GM12878 (cell line): ENCODE results near the gene CFDP1. TPM values are rescaled to one million over a fixed set of nuclear protein-coding genes. Genes with fewer than 3 reads are reported as not detected.
"Not testable (repeated sequence)": the region's sequence is repeated elsewhere in the genome, so short reads cannot be mapped to it uniquely, and the experiment has no call there.

Experiments
- ATAC-seq: fragments of 200-7000 bp; cut with Tn5 transposase; 3 replicates; pipeline ENCODE4 v1.9.1; 2020; ENCODE audit warnings: mild to moderate bottlenecking, moderate library complexity
- BruUV-seq: library from RNA; stranded (reverse); fragments of 400-500 nt; replicated peaks from 2 replicates; lab custom pipeline; 2021; lab: Mats Ljungman, UMichigan
- CTCF ChIA-PET: fragments of 300-600 bp; sonication (Branson Sonifier 250); formaldehyde crosslinking; extraction: SDS; loops from one replicate; lab custom pipeline; 2021; ENCODE audit warnings: inconsistent platforms; lab: Yijun Ruan, JAX
- POLR2A ChIA-PET: fragments of 350-600 bp; formaldehyde crosslinking; extraction: SDS; loops from one replicate; lab custom pipeline; 2021; ENCODE audit warnings: inconsistent platforms; lab: Charles Lee
- RAD21 ChIA-PET: fragments of 300-600 bp; sonication (Branson Sonifier 250); formaldehyde crosslinking; loops from one replicate; lab custom pipeline; 2023; ENCODE audit warnings: antibody characterized with exemption; ENCODE audit not compliant: unreplicated experiment; lab: Charles Lee
- SMC1A ChIA-PET: fragments of 300-600 bp; sonication (Branson Sonifier 250); formaldehyde crosslinking; loops from one replicate; lab custom pipeline; 2023; ENCODE audit not compliant: unreplicated experiment, uncharacterized antibody; lab: Charles Lee
- DNase-seq: peaks from one replicate; pipeline ENCODE4 v3.0.0-alpha.2; 2011; ENCODE audit warnings: low read depth, low spot score
- FAIRE-seq: peaks from 3 replicates; lab custom pipeline; 2011; peaks lifted over from hg19 to GRCh38; lab: Jason Lieb, UNC
- H2AFZ ChIP-seq: 2 replicates; pipeline ENCODE4 v1.6.0; 2011; ENCODE audit warnings: low read depth, low read length, control low read depth; ENCODE audit not compliant: control insufficient read depth
- H3K27ac ChIP-seq: 2 replicates; pipeline ENCODE4 v1.5.1; 2011; ENCODE audit warnings: control low read depth; ENCODE audit not compliant: control insufficient read depth, insufficient read depth
- H3K27me3 ChIP-seq, 2 experiments: replicated peaks in 1 of 2; 2 replicates each; pipeline versions ENCODE4 v1.6.0 to v1.6.1; 2011; ENCODE audit warnings: low read length in 1 of 2; ENCODE audit not compliant: control insufficient read depth in 2 of 2, insufficient read depth in 2 of 2
- H3K36me3 ChIP-seq, 2 experiments: 2 replicates each; pipeline ENCODE4 v1.5.1; 2011; ENCODE audit warnings: low read length in 1 of 2; ENCODE audit not compliant: control insufficient read depth in 2 of 2, insufficient read depth in 2 of 2
- H3K4me1 ChIP-seq: 2 replicates; pipeline ENCODE4 v1.6.1; 2011; ENCODE audit warnings: mild to moderate bottlenecking, low read length, moderate library complexity, mixed read lengths; ENCODE audit not compliant: control insufficient read depth, insufficient read depth
- H3K4me2 ChIP-seq: 2 replicates; pipeline ENCODE4 v1.6.0; 2011; ENCODE audit warnings: control low read depth; ENCODE audit not compliant: control insufficient read depth, insufficient read depth
- H3K4me3 ChIP-seq: fragments of 200-600 bp; sonication (generic); 2 replicates; pipeline ENCODE4 v1.5.1; 2016
- H3K79me2 ChIP-seq: 2 replicates; pipeline ENCODE4 v1.6.0; 2011; ENCODE audit warnings: low read length; ENCODE audit not compliant: control insufficient read depth, insufficient read depth
- H3K9ac ChIP-seq: 2 replicates; pipeline ENCODE4 v1.8.0; 2011; ENCODE audit warnings: low read length, control low read depth, mixed read lengths; ENCODE audit not compliant: control insufficient read depth, insufficient read depth
- H3K9me3 ChIP-seq: replicated peaks from 3 replicates; pipeline ENCODE4 v1.5.1; 2011; ENCODE audit warnings: mild to moderate bottlenecking, low read length; ENCODE audit not compliant: control insufficient read depth, insufficient read depth
- H4K20me1 ChIP-seq: 2 replicates; pipeline ENCODE4 v1.6.0; 2011; ENCODE audit not compliant: control insufficient read depth, insufficient read depth
- BACH1 ChIP-seq: fragments of 450-650 bp; IDR thresholded peaks from 2 replicates; pipeline ENCODE4 v1.6.1; 2017; ENCODE audit warnings: mild to moderate bottlenecking, borderline replicate concordance
- MYB ChIP-seq: fragments of 150-350 bp; IDR thresholded peaks from 2 replicates; pipeline ENCODE4 v1.6.1; 2014; ENCODE audit warnings: mild to moderate bottlenecking, low read depth, low read length, borderline replicate concordance
- NFXL1 ChIP-seq: fragments of 450-650 bp; IDR thresholded peaks from 2 replicates; pipeline ENCODE4 v1.6.1; 2017; ENCODE audit warnings: antibody characterized with exemption, mild to moderate bottlenecking, borderline replicate concordance
- NR2F1 ChIP-seq: fragments of 450-650 bp; conservative IDR thresholded peaks from 2 replicates; pipeline ENCODE4 v1.6.1; 2017; ENCODE audit warnings: mild to moderate bottlenecking
- POLR2A ChIP-seq: IDR thresholded peaks from 2 replicates; pipeline ENCODE4 v1.6.1; 2011; ENCODE audit warnings: low read depth, mild to moderate bottlenecking, low read length
- RCOR1 ChIP-seq: conservative IDR thresholded peaks from 2 replicates; pipeline ENCODE4 v1.6.1; 2012; ENCODE audit warnings: low read depth, low read length, improper control_type of control experiment
- SMARCA5 ChIP-seq: fragments of 450-650 bp; IDR thresholded peaks from 2 replicates; pipeline ENCODE4 v1.6.1; 2017; ENCODE audit warnings: mild to moderate bottlenecking
- SP1 ChIP-seq: IDR thresholded peaks from one replicate; pipeline ENCODE4 v1.6.1; 2011; ENCODE audit warnings: low read depth, low read length
- SREBF1 ChIP-seq: IDR thresholded peaks from 2 replicates; pipeline ENCODE4 v1.6.1; 2012; ENCODE audit warnings: mild to moderate bottlenecking, low read length
- STAT3 ChIP-seq: IDR thresholded peaks from 2 replicates; pipeline ENCODE4 v1.6.1; 2011; ENCODE audit warnings: low read depth, low read length, improper control_type of control experiment
- WRNIP1 ChIP-seq: IDR thresholded peaks from 2 replicates; pipeline ENCODE4 v1.6.1; 2011; ENCODE audit warnings: low read depth, low read length, improper control_type of control experiment, borderline replicate concordance
- ZNF274 ChIP-seq: IDR thresholded peaks from one replicate; pipeline ENCODE4 v1.8.0; 2011; ENCODE audit not compliant: insufficient read length, insufficient read depth
- WGBS: methylation state at CpG from one replicate; pipeline ENCODE4 v1.1.6; 2016; ENCODE audit warnings: low lambda C conversion rate; ENCODE audit not compliant: insufficient replicate concordance, insufficient coverage; ENCODE audit errors: missing lambda C conversion rate; 5-methylcytosine and 5-hydroxymethylcytosine counted together
- in situ Hi-C: fragments of 300-500 bp; cut with MboI; formaldehyde crosslinking; loops from 9 replicates; pipeline ENCODE4 v1.14.3; 2018; ENCODE audit warnings: mixed read lengths
- intact Hi-C: fragments of 100-400 bp; cut with micrococcal nuclease; formaldehyde crosslinking; loops from one replicate; pipeline ENCODE4 v1.14.2; 2022; ENCODE audit not compliant: unreplicated experiment
- polyA plus RNA-seq, 11 experiments: library from polyadenylated mRNA; depleted of rRNA in 4 of 11; unstranded in 6 of 11; stranded (reverse) in 5 of 11; fragments of >200 nt; fragmentation: Nextera tagmentation in 4 of 11; fragmentation: Illumina TruSeq in 1 of 11; extraction: Ambion mirVana in 4 of 11; extraction: Trizol in 1 of 11; gene quantifications; 1 replicate in 1 of 11; 2 replicates in 10 of 11; pipeline versions ENCODE4 v1.2.1 to v1.2.3, GENCODE V29; 2011 to 2016; ENCODE audit warnings: inconsistent platforms in 2 of 11, missing spikeins in 2 of 11, low read depth in 1 of 11
- total RNA-seq, 4 experiments: library from RNA; depleted of rRNA in 3 of 4; stranded (reverse); fragments of >200 nt in 3 of 4; fragmentation: Illumina TruSeq in 1 of 4; extraction: Trizol in 1 of 4; gene quantifications; 2 replicates each; pipeline versions ENCODE4 v1.2.1 to v1.2.3, GENCODE V29; 2013 to 2021
- TF ChIP-seq, protein P1 (sequence below): fragments of 450-650 bp; IDR thresholded peaks from 2 replicates; pipeline ENCODE4 v1.6.1; 2017; ENCODE audit warnings: mild to moderate bottlenecking, low read depth, inconsistent platforms; ENCODE audit not compliant: poor library complexity, severe bottlenecking

Gene CFDP1
- total and polyA plus RNA-seq, 10 of the 15 experiments (the other 5 are each of a cell fraction or from before 2014, with no cell fraction given) = 22.3 to 64.8 (median 36.7) TPM

DNA sequence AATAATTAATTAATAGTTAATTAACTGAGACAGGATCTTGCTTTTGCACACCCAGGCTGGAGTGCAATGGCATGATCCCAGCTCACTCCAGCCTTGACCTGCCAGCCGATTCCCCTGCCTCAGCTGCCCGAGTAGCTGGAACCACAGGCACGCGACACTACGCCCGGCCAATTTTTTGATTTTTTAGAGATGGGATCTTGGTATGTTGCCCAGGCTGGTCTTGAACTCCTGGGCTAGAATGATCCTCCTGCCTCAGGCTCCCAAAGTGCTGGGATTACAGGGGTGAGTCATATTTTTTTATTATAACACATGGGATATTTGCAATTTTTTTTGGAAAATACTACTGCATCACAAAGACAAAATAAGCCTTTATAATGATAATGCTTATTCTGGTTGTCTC lies 151.5 kb downstream of the CFDP1 start (continued):
- no peak for TF ChIP-seq MYB

DNA sequence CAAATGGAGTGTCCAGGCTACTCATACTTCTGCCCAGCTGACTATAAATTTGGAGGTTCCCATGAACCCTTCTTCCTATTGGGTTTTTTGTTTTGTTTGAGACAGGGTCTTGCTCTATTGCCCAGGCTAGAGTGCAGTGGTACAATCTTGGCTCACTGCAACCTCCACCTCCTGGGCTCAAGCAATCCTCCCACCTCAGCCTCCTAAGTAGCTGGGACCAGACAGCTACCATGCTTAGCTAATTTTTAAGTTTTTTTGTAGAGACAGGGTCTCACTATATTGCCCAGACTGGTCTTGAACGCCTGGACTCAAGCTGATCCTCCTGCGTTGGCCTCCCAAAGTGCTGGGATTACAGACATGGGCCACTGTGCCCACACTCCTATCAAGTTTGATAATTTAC lies 152.3 kb downstream of the CFDP1 start:
- SMC1A ChIA-PET = interaction anchor here (1.1 kb wide), 1 partner anchor 19 kb away, joined by 3 read pairs; no protein-coding TSS in a partner anchor

DNA sequence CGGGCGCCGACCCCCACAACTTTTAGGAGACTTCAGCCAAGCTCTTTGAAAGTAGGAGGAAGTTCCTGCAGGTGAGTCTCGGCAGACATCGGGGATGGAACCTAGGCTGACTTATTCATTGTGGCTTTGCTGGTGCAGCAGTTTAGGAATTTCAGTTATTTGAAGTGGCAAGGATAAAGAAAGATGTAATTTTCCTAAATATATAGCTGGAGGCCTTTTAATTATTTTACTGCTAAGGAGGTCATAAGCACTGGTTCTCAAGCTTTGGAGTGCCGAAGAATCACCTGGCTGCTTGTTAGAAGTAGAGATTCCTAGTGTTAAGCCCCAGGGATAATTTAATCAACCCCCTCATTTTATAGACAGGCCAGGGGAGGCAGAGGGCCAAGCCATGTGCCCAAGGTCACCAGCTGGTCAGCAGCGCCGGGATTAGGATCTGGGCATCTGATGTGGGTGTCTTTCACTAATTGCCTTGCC lies 152.9 kb downstream of the CFDP1 start:
- no peak overlapping the region for H3K4me2 ChIP-seq
- no peak overlapping the region for H2AFZ ChIP-seq
- ChIA-PET SMC1A (interaction anchor here (1.1 kb wide), 2 partner anchors 12 to 20 kb away, joined by 3 to 4 read pairs; no protein-coding TSS in a partner anchor), RAD21 (interaction anchor here (0.7 kb wide), 1 partner anchor 81 kb away, joined by 3 read pairs; no protein-coding TSS in a partner anchor), POLR2A (no interaction called here), CTCF (interaction anchor here (2.3 kb wide), 1 partner anchor 47 kb away, joined by 6 read pairs; no protein-coding TSS in a partner anchor)
- intact Hi-C loops = no loop called here
- DNase-seq (no peak), FAIRE-seq (no peak), ATAC-seq (no peak)
- H3K9me3 ChIP-seq = no peaks in the 10 kb centered on the region; the same call in 2 of the 3 replicates
- no peak overlapping the region for H3K4me3 ChIP-seq
- no TSS peak for BruUV-seq
- H4K20me1 ChIP-seq = no peaks in the 10 kb centered on the region
- no peaks in the 10 kb centered on the region for H3K79me2 ChIP-seq
- no peaks in the 10 kb centered on the region for H3K4me1 ChIP-seq
- WGBS = 86% methylated on average over 8 of the region's 8 CpGs
- H3K36me3 ChIP-seq = no peaks in the 10 kb centered on the region
- H3K27me3 ChIP-seq = no peaks in the 10 kb centered on the region
- in situ Hi-C loops = no loop called here
- no peak overlapping the region for H3K27ac ChIP-seq
- H3K9ac ChIP-seq = no peak overlapping the region
- TF ChIP-seq BACH1 (no peak), STAT3 (no peak), ZNF274 (no peak), SREBF1 (no peak), RCOR1 (no peak), POLR2A (no peak), NR2F1 (no peak), WRNIP1 (no peak), NFXL1 (no peak), SMARCA5 (no peak), SP1 (no peak)
- TF ChIP-seq, protein P1, sequence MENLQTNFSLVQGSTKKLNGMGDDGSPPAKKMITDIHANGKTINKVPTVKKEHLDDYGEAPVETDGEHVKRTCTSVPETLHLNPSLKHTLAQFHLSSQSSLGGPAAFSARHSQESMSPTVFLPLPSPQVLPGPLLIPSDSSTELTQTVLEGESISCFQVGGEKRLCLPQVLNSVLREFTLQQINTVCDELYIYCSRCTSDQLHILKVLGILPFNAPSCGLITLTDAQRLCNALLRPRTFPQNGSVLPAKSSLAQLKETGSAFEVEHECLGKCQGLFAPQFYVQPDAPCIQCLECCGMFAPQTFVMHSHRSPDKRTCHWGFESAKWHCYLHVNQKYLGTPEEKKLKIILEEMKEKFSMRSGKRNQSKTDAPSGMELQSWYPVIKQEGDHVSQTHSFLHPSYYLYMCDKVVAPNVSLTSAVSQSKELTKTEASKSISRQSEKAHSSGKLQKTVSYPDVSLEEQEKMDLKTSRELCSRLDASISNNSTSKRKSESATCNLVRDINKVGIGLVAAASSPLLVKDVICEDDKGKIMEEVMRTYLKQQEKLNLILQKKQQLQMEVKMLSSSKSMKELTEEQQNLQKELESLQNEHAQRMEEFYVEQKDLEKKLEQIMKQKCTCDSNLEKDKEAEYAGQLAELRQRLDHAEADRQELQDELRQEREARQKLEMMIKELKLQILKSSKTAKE = no peak

More for the DNA sequence above, 152.3 kb downstream of the CFDP1 start:
- H3K27me3 ChIP-seq, H3K4me3 ChIP-seq, BruUV-seq, intact Hi-C loops, H3K36me3 ChIP-seq, FAIRE-seq, in situ Hi-C loops, H3K4me1 ChIP-seq, H3K79me2 ChIP-seq, H3K27ac ChIP-seq, ATAC-seq, H3K9ac ChIP-seq, H3K9me3 ChIP-seq, H4K20me1 ChIP-seq, POLR2A ChIA-PET, DNase-seq, H2AFZ ChIP-seq, H3K4me2 ChIP-seq: not testable (repeated sequence)
- ChIA-PET RAD21 (interaction anchor here (0.7 kb wide), 1 partner anchor 82 kb away, joined by 3 read pairs; no protein-coding TSS in a partner anchor), CTCF (interaction anchor here (0.5 to 2.3 kb wide), 3 partner anchors 9 to 48 kb away, joined by 6 to 7 read pairs (median 6); no protein-coding TSS in a partner anchor)
- whole genome bisulfite sequencing = 66% methylated on average over 2 of the region's 2 CpGs
